ENCODE measurements around the gene PRXL2B. TPM values are rescaled to one million over a fixed set of nuclear protein-coding genes. Genes with fewer than 3 reads are reported as not detected.

Gene PRXL2B
- total RNA-seq, 4 donors from 2014 or later, result 33.7 to 101 (median 50.1) TPM

DNA sequence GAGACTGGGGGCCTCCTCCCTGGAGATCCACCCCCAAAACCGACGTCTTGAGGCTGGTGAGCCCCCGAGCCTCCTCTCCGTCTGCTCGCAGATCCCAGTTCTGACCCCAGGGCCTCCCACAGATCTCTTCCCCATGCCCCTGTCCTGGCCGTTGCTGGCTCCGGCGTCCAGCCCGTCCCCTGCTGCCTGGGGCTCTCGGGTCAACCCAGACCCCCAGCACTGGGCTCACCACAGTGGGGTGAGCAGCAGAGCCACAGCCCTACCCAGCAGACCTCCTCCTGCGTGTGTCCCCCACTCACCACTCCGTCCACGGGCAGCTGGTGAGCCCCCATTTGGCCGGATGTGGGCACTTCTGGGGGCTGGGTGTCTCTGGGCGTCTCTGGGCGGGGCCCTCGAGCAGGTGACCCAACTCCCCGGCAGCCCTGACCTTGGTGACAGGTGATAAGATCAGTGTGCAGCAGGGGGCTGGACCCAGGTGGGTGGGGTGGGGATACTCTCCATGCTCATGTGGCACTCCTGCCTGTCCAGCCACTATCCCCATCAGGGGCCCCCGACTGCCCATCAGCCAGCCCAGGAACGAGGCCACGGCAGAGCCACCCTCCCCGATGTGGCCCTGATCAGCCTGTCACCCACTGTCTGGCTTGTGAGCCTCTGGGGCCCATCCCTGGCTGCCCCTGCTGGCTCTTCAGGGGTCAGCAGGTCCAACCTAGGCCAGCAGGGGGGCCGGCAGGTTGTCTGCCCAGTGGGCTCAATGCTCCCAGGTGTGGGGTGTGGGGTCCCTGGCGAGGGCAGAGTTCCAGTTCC lies 29.7 kb upstream of the PRXL2B start:
- TF ChIP-seq POLR2AphosphoS5 (IDR thresholded peaks at IDR 0.05) (peak; percentile 20 to 51 (median 44)), EP300 (IDR thresholded peaks at IDR 0.05; ENCODE audit: low read depth) (no peak)
- TF ChIP-seq, protein P1, sequence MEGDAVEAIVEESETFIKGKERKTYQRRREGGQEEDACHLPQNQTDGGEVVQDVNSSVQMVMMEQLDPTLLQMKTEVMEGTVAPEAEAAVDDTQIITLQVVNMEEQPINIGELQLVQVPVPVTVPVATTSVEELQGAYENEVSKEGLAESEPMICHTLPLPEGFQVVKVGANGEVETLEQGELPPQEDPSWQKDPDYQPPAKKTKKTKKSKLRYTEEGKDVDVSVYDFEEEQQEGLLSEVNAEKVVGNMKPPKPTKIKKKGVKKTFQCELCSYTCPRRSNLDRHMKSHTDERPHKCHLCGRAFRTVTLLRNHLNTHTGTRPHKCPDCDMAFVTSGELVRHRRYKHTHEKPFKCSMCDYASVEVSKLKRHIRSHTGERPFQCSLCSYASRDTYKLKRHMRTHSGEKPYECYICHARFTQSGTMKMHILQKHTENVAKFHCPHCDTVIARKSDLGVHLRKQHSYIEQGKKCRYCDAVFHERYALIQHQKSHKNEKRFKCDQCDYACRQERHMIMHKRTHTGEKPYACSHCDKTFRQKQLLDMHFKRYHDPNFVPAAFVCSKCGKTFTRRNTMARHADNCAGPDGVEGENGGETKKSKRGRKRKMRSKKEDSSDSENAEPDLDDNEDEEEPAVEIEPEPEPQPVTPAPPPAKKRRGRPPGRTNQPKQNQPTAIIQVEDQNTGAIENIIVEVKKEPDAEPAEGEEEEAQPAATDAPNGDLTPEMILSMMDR (IDR thresholded peaks at IDR 0.05), result peak in 2 of 5 experiments; percentile 37 to 39
- Histone ChIP-seq H3K27me3 (no peaks in the 10 kb centered on the region), H3K4me3 (peak overlapping the region; percentile 59 to 78 (median 66)), H3K36me3 (peaks cover 0 to 4% (median 0%) of the 10 kb centered on the region in 4 donors), H3K27ac (peak overlapping the region; percentile 93 to 96 (median 94)), H3K9me3 (no peaks in the 10 kb centered on the region), H3K4me1 (peaks cover 21 to 49% (median 35%) of the 10 kb centered on the region in 4 donors)
- peak; percentile 84 for DNase-seq
- intact Hi-C loops (cut with DNase I; ENCODE audit: low total_unique reads), result no loop called here
- in situ Hi-C loops (cut with MboI; ENCODE audit: low pct_ligation_motif_present in 1 of 4, low pct_unique_long_range_greater_than_20kb in 1 of 4, low sequenced_read_pairs in 3 of 4), result loop anchor here in 1 of 4 donors (25.0 kb wide), 1 partner anchor 145 kb away; the partner anchor contains the start of gene PEX10
- WGBS, 2 donors (ENCODE audit: low coverage in 1 of 2), result 8% methylated on average over 21 of the region's 24 CpGs; no CpG with 5 or more reads in 1 of the 2 donors

DNA sequence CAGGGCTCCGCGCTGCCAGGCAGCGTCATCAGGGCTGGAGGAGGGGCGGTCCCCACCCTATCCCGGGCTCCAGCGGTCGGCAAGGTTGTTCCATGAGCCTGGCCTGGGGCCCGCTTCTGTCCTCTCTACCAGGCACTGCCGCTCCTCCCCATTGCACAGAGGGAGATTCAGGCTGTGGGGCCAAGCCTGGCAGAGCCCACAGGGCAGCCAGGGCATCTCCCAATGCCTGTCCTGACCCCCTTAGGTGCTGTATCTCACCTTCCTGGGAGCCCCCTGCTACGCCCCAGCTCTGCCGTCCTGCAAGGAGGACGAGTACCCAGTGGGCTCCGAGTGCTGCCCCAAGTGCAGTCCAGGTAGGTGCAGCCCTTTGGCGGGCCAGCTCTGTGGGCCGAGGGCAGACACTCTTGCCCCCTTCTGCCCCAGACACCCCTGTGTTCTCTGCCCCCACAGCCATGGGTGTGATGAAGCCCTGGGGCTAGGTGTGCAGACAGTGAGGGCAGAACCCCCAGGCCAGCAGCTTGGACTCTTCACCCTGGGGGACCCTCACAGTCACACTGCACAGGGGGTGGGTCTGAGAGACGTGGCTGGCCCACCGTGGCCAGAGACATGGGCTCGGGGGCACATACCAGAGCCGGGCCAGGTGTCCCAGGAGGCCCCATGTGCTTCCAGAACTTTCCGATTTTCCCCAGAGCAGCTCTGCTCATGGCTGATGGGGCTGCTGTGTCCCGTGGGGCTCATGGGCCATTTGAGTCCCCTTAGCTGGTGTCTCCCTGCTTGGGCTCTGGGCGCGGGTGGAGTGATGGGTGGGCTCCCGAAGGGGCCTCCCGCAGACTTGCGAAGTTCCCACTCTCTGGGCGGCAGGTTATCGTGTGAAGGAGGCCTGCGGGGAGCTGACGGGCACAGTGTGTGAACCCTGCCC lies 28.8 kb upstream of the PRXL2B start:
- intact Hi-C loops (cut with DNase I; ENCODE audit: low total_unique reads) (no loop called here), in situ Hi-C loops (cut with MboI; ENCODE audit: low pct_ligation_motif_present in 1 of 4, low pct_unique_long_range_greater_than_20kb in 1 of 4, low sequenced_read_pairs in 3 of 4) (loop anchor here in 1 of 4 donors (25.0 kb wide), 1 partner anchor 145 kb away; the partner anchor contains the start of gene PEX10)
- H3K4me3 ChIP-seq, result peak overlapping the region; percentile 59 to 78 (median 66)
- no peak for TF ChIP-seq POLR2A (IDR thresholded peaks at IDR 0.05)
- TF ChIP-seq POLR2AphosphoS5 (IDR thresholded peaks at IDR 0.05), result peak in 2 of 3 donors; percentile 31 to 45
- peaks cover 0 to 5% (median 0%) of the 10 kb centered on the region in 4 donors for H3K36me3 ChIP-seq
- peak; percentile 84 for DNase-seq
- H3K27ac ChIP-seq, result peak overlapping the region; percentile 93 to 96 (median 94)
- no peaks in the 10 kb centered on the region for H3K9me3 ChIP-seq
- peaks cover 21 to 49% (median 35%) of the 10 kb centered on the region in 4 donors for H3K4me1 ChIP-seq
- WGBS, 2 donors (ENCODE audit: low coverage in 1 of 2), result 73% methylated on average over 24 of the region's 30 CpGs; no CpG with 5 or more reads in 1 of the 2 donors
- H3K27me3 ChIP-seq, result no peaks in the 10 kb centered on the region

GRCh38 chr1:2558420-2558819 lies 28.2 kb upstream of the PRXL2B start:
- in situ Hi-C loops (cut with MboI; ENCODE audit: low pct_ligation_motif_present in 1 of 4, low pct_unique_long_range_greater_than_20kb in 1 of 4, low sequenced_read_pairs in 3 of 4), result loop anchor here in 1 of 4 donors (25.0 kb wide), 1 partner anchor 146 kb away; the partner anchor contains the start of gene PEX10
- Histone ChIP-seq H3K27me3 (no peaks in the 10 kb centered on the region), H3K36me3 (peaks cover 0 to 10% (median 0%) of the 10 kb centered on the region in 4 donors), H3K4me3 (no peak overlapping the region), H3K27ac (peak overlapping the region in 3 of 4 donors; percentile 93 to 96 (median 95)), H3K9me3 (no peaks in the 10 kb centered on the region), H3K4me1 (peaks cover 21 to 49% (median 35%) of the 10 kb centered on the region in 4 donors)
- no peak for DNase-seq
- WGBS, 2 donors (ENCODE audit: low coverage in 1 of 2), result 96% methylated on average over 12 of the region's 12 CpGs; no CpG with 5 or more reads in 1 of the 2 donors
- intact Hi-C loops (cut with DNase I; ENCODE audit: low total_unique reads), result no loop called here
- TF ChIP-seq EP300 (IDR thresholded peaks at IDR 0.05; ENCODE audit: low read depth), result no peak
- TF ChIP-seq, protein P1 (IDR thresholded peaks at IDR 0.05), result no peak
- TF ChIP-seq POLR2AphosphoS5 (IDR thresholded peaks at IDR 0.05), result no peak
- TF ChIP-seq POLR2A (IDR thresholded peaks at IDR 0.05), result no peak

DNA sequence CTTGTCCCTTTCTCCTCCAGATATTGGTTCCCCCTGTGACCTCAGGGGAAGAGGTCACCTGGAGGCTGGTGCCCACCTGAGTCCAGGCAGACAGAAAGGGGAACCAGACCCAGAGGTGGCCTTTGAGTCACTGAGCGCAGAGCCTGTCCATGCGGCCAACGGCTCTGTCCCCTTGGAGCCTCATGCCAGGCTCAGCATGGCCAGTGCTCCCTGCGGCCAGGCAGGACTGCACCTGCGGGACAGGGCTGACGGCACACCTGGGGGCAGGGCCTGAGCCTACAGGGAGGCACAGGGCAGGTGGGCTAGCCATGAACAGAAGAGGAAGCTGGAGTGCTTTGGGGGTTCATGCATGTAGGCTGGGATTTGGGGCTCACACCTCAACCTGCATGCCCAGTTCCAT lies 27.7 kb upstream of the PRXL2B start:
- TF ChIP-seq POLR2AphosphoS5 (IDR thresholded peaks at IDR 0.05) (no peak), EP300 (IDR thresholded peaks at IDR 0.05; ENCODE audit: low read depth) (no peak), POLR2A (IDR thresholded peaks at IDR 0.05) (no peak)
- TF ChIP-seq, protein P1 (IDR thresholded peaks at IDR 0.05), result no peak
- H3K36me3 ChIP-seq, result peaks cover 0 to 10% (median 0%) of the 10 kb centered on the region in 4 donors
- DNase-seq, result no peak
- peaks cover 21 to 49% (median 35%) of the 10 kb centered on the region in 4 donors for H3K4me1 ChIP-seq
- WGBS, 2 donors (ENCODE audit: low coverage in 1 of 2), result 95% methylated on average over 6 of the region's 6 CpGs; no CpG with 5 or more reads in 1 of the 2 donors
- H3K27ac ChIP-seq, result peak overlapping the region in 1 of 4 donors; percentile 96
- H3K27me3 ChIP-seq, result no peaks in the 10 kb centered on the region
- no peak overlapping the region for H3K4me3 ChIP-seq
- in situ Hi-C loops (cut with MboI; ENCODE audit: low pct_ligation_motif_present in 1 of 4, low pct_unique_long_range_greater_than_20kb in 1 of 4, low sequenced_read_pairs in 3 of 4), result loop anchor here in 1 of 4 donors (25.0 kb wide), 1 partner anchor 147 kb away; the partner anchor contains the start of gene PEX10
- no peaks in the 10 kb centered on the region for H3K9me3 ChIP-seq
- intact Hi-C loops (cut with DNase I; ENCODE audit: low total_unique reads), result no loop called here

All from transverse colon (tissue), 4 donors.